HAP-1 (cell line): ENCODE measurements around the gene NUMB.

Experiments
- DNase-seq, 2 experiments: peaks; one replicate each; pipeline ENCODE4 v3.0.0-alpha.2; 2016 to 2020; ENCODE audit warnings: low spot score in 2 of 2
- H3K27me3 ChIP-seq: fragments of 250-450 bp; sonication (Bioruptor Pico); 2 replicates; pipeline ENCODE4 v1.5.1; 2020; ENCODE audit warnings: low read depth, mild to moderate bottlenecking, moderate library complexity
- H3K36me3 ChIP-seq: fragments of 250-450 bp; sonication (Bioruptor Pico); replicated peaks from 2 replicates; pipeline ENCODE4 v1.5.1; 2020; ENCODE audit warnings: mild to moderate bottlenecking
- H3K4me1 ChIP-seq: fragments of 250-450 bp; sonication (Bioruptor Pico); 2 replicates; pipeline ENCODE4 v1.5.1; 2020; ENCODE audit warnings: mild to moderate bottlenecking
- H3K4me3 ChIP-seq: fragments of 250-450 bp; sonication (Bioruptor Pico); 2 replicates; pipeline ENCODE4 v1.5.1; 2020; ENCODE audit warnings: mild to moderate bottlenecking, moderate library complexity
- H3K9me3 ChIP-seq: fragments of 250-450 bp; sonication (Bioruptor Pico); 2 replicates; pipeline ENCODE4 v1.5.1; 2020; ENCODE audit warnings: mild to moderate bottlenecking, moderate library complexity
- in situ Hi-C: fragments of 300-500 bp; cut with MboI; formaldehyde crosslinking; loops from 3 replicates; pipeline ENCODE4 v1.14.3; 2020; ENCODE audit warnings: low sequenced_read_pairs, inconsistent platforms, mixed read lengths

Gene NUMB

DNA sequence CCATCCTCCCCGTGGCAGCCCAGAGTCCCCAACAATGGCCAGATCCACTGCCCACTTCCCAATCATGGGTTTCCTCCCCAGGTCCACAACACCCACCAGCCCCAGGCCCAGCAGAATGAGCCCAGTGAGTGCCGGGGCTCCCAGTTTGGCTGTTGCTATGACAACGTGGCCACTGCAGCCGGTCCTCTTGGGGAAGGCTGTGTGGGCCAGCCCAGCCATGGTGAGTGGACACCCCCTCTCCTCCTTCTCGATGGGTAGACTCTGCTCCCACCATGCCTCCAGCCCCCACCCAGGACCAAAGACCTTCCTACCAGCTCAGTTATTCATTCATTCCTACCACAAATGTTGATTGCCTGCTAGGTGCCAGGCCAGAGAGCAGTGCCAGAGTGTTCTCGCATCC lies 197.3 kb downstream of the NUMB start:
- DNase-seq, result no peak
- Histone ChIP-seq H3K9me3 (no peaks in the 10 kb centered on the region), H3K4me1 (no peaks in the 10 kb centered on the region), H3K27me3 (no peaks in the 10 kb centered on the region), H3K4me3 (no peak overlapping the region), H3K36me3 (peaks cover 6% of the 10 kb centered on the region)
- in situ Hi-C loops, result no loop called here

DNA sequence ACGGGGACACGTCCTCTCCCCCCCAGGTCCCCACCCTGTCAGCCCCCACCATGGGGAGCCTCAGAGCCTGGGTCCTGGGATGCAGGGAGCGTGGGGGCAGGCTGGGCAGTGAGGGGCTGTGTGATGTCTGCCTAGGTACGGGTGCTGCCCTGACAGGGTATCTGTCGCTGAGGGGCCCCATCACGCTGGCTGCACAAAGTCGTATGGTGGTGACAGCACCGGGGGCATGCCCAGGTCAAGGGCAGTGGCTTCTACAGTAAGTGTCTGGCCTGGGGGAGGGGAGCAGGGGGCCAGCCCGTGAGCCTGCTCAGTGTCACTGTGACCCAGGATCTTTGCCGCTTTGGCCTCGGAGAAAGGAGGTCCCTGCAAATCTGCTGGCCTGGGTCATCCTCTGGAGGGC lies 197.8 kb downstream of the NUMB start:
- H3K36me3 ChIP-seq, result peaks cover 6% of the 10 kb centered on the region
- in situ Hi-C loops, result no loop called here
- no peaks in the 10 kb centered on the region for H3K9me3 ChIP-seq
- no peak for DNase-seq
- no peaks in the 10 kb centered on the region for H3K4me1 ChIP-seq
- no peaks in the 10 kb centered on the region for H3K27me3 ChIP-seq
- H3K4me3 ChIP-seq, result no peak overlapping the region

DNA sequence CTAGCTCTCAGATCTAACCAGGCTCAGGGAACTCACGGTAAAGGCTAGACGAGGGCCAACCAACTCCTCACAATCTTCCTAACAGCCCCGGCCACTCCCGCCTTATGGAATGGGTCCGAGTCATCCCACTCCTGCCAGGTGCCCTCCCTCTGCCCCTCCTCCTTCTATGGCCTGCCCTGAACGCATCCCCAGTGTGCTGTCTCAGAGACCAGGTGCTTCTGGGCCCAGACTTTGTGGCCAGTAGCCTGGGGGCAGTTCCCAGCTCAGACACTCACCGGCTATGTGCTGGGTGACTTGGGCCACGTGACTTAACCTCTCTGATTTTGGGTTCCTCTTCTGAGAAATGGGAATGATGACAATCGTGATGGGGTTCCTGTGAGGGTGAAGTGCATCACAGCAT lies 198.5 kb downstream of the NUMB start:
- H3K36me3 ChIP-seq, result peaks cover 6% of the 10 kb centered on the region
- in situ Hi-C loops, result no loop called here
- no peaks in the 10 kb centered on the region for H3K4me1 ChIP-seq
- H3K4me3 ChIP-seq, result no peak overlapping the region
- H3K9me3 ChIP-seq, result no peaks in the 10 kb centered on the region
- DNase-seq, result no peak
- H3K27me3 ChIP-seq, result no peaks in the 10 kb centered on the region

DNA sequence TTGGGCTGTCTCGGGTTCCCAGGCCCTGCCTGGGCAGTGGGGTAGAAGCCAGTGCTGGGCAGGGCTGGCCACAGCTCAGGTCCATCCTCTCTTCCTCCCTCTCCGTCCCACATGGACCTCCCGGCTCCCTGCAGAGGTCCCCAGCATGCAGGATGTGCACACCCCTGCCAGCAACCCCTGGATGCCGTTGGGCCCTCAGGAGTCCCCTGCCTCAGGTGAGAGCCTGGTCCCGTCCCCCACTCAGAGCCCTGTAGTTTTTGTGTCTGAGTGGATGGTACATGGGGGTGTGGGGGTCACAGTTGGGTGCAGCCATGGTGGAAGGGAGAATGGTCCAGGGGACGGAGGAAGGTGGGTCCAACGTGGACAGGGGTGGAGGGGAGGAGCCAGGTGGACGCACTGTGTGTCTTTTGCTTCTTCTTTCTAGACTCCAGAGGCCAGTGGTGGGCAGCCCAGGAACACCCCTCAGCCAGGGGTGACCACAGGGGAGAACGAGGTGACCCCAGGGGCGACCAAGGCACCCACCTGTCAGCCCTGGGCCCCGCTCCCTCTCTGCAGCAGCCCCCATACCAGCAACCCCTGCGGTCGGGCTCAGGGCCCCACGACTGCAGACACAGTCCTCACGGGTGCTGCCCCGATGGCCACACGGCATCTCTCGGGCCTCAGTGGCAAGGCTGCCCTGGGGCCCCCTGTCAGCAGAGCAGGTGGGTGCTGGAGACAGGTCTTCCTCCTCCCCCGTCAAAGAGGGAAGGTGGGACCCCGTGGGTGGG lies 199.3 kb downstream of the NUMB start:
- no peaks in the 10 kb centered on the region for H3K27me3 ChIP-seq
- H3K4me1 ChIP-seq, result no peaks in the 10 kb centered on the region
- H3K4me3 ChIP-seq, result no peak overlapping the region
- H3K9me3 ChIP-seq, result no peaks in the 10 kb centered on the region
- in situ Hi-C loops, result no loop called here
- peaks cover under 1% of the 10 kb centered on the region for H3K36me3 ChIP-seq
- DNase-seq, result no peak

DNA sequence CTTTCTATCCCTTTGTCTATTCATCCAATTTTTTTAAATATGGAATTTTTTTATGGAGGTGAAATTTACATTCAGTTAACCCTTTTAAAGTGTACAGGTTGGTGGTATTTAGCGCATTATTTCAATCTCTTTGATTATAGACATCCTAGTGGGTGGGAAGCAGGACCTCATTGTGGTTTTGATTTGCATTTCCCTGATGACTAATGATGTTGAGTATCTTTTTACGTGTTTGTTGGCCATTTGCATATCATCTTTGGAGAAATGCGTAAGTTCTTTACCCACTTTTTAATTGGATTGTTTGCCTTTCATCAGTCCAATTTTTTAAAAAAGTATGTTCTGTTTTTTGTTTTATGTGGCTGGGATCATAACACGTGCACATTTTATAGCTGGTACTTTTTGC lies 200.3 kb downstream of the NUMB start:
- in situ Hi-C loops, result no loop called here
- DNase-seq, result no peak
- Histone ChIP-seq H3K4me1 (no peaks in the 10 kb centered on the region), H3K4me3 (no peak overlapping the region), H3K36me3 (no peaks in the 10 kb centered on the region), H3K9me3 (no peaks in the 10 kb centered on the region), H3K27me3 (no peaks in the 10 kb centered on the region)

DNA sequence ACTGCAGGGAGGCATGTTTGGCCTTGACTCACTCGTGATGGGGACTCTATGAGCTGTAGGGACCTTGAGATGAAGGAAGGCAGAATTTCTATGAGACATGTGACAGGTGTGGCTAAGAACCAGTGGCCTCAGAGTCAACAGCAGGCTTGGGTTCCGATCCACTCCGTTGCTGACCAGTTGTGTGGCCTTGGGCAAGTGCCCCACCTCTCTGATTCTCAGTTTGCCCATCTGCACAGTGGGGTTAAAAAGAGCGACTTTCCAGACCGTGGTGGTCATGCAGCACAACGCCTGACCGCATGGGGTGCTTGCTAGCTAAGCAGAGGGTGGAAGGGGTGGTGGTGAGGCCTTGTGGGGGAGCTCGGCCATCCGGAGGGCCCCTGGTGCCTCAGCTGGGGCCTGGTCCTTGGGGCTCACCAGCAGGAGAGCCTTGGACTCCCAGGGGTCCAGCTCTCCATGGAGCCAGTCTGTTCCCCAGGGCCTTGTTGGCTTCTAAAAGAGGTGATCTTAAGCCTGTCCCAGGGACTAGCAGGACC lies 202.6 kb downstream of the NUMB start:
- no peaks in the 10 kb centered on the region for H3K9me3 ChIP-seq
- H3K36me3 ChIP-seq, result no peaks in the 10 kb centered on the region; the same call in 1 of the 2 replicates
- in situ Hi-C loops, result no loop called here
- DNase-seq, result no peak
- H3K4me3 ChIP-seq, result no peak overlapping the region
- H3K4me1 ChIP-seq, result no peaks in the 10 kb centered on the region
- no peaks in the 10 kb centered on the region for H3K27me3 ChIP-seq

DNA sequence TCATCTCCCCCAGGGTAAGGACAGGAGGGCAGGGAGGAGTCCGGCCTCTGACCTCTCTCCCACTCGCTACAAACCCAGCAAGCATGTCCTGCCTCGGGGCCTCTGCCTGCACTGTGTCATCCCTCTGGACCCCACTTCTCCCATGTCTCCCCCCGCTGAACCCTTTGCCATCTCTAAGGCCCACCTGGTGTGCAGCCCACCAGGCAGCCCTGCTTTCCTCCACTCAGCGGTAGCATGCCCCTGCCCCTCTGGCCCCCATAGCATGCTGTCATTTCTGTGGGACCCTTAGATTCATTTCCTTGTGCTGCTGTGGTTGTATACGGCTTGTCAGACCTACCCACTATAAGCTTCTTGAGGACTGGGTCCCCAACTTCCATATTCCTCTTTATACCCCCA lies 203.3 kb downstream of the NUMB start:
- no peaks in the 10 kb centered on the region for H3K4me1 ChIP-seq
- H3K27me3 ChIP-seq, result no peaks in the 10 kb centered on the region
- H3K9me3 ChIP-seq, result no peaks in the 10 kb centered on the region
- no peak overlapping the region for H3K4me3 ChIP-seq
- H3K36me3 ChIP-seq, result no peaks in the 10 kb centered on the region; the same call in 1 of the 2 replicates
- in situ Hi-C loops, result no loop called here
- DNase-seq, result no peak

DNA sequence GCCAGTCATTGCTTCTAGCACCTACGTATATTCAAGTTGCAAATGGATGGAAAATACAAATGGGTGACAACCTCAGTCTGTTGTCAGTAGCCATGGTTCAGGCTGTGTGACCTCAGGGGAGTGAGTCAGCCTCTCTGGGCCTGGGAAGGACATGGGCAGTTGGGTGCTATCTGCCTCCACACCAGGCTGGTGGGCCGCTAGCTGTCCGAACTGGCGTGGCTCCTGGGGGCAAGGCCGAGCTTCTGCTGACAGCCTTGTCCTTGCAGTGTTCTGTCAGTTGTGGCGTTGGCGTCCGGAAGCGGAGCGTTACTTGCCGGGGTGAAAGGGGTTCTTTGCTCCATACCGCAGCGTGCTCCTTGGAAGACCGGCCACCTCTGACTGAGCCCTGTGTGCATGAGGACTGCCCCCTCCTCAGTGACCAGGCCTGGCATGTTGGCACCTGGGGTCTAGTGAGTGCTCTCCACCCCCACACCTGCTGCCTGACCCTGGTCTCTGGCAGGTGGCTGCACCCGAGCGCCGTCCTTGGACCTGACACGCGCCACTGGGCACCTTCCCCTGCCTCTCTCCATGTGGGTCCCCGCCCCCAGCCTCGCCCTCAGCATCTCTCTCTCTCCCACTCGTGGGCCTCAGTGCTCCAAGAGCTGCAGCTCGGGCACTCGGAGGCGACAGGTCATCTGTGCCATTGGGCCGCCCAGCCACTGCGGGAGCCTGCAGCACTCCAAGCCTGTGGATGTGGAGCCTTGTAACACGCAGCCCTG lies 203.9 kb downstream of the NUMB start:
- in situ Hi-C loops, result no loop called here
- Histone ChIP-seq H3K9me3 (no peaks in the 10 kb centered on the region), H3K4me3 (no peak overlapping the region), H3K36me3 (no peaks in the 10 kb centered on the region; the same call in 1 of the 2 replicates), H3K27me3 (no peaks in the 10 kb centered on the region), H3K4me1 (no peaks in the 10 kb centered on the region)
- DNase-seq, result no peak

DNA sequence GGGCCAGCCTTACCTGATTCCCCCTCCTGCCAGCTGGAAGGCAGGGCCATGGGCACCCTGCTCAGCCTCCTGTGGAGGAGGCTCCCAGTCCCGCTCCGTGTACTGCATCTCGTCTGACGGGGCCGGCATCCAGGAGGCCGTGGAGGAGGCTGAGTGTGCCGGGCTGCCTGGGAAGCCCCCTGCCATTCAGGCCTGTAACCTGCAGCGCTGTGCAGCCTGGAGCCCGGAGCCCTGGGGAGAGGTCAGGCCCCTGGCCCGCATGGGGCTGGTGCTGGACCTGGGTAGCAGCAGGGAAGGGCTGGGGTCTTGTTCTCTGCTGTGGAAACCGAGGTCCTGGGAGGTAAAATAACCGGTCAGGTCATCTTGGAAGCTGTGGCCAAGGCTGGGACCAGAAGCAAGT lies 204.6 kb downstream of the NUMB start:
- Histone ChIP-seq H3K36me3 (no peaks in the 10 kb centered on the region; the same call in 1 of the 2 replicates), H3K4me1 (no peaks in the 10 kb centered on the region), H3K27me3 (no peaks in the 10 kb centered on the region), H3K9me3 (no peaks in the 10 kb centered on the region), H3K4me3 (no peak overlapping the region)
- no peak for DNase-seq
- in situ Hi-C loops, result no loop called here

DNA sequence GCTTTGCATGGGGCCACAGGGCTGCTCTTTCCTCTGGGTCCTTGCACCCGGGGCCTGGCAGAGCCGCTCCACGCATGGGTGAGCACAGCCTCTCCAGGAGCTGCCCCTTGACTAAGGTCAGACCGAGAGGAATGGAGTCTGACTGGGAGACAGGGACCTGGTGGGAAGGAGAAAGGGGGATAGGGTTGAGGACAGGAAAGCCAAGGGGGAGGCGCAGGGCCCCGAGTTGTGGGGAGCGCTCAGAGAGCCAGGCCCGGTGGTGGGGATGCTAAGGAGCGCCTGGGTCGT lies 205.1 kb downstream of the NUMB start:
- H3K4me1 ChIP-seq, result no peaks in the 10 kb centered on the region
- in situ Hi-C loops, result no loop called here
- no peak for DNase-seq

DNA sequence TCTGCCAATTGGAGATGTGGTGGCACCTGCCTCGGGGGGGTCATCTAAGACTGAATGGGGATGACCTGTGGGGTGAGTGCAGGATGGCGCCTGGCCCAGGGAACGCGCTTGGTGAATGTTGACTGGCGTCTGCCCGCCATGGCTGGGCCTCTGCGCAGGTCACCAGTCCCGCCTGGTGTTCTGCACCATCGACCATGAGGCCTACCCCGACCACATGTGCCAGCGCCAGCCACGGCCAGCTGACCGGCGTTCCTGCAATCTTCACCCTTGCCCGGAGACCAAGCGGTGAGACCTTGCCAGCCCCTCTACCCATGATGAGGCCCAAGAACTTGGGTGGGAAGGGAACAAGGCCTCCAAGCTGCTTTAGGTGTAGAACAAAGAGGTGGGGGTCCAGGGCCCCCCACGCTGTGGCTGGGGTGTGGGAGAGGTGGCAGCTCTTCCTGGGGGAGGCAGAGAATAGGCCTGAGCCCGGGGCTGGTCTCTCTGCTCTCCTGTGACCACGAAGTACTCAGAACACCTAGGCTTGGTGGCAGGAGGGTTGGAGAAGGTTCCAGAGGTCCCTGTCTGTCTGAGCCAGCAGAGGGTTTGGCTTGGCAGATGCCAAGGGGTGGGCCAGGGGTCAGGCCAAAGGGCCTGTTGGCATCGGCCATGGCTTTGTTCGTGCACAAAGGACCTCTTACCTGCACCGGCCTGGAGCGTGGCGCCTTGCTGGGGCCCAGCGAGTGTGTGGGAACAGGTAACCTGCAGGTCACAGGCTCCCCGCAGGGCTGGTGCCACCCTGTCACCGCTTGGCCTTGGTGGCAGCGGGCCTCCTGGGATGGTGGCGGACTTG lies 205.6 kb downstream of the NUMB start:
- no peaks in the 10 kb centered on the region for H3K27me3 ChIP-seq
- no peak for DNase-seq
- in situ Hi-C loops, result no loop called here
- no peaks in the 10 kb centered on the region for H3K9me3 ChIP-seq
- H3K4me3 ChIP-seq, result no peak overlapping the region
- H3K4me1 ChIP-seq, result no peaks in the 10 kb centered on the region
- H3K36me3 ChIP-seq, result no peaks in the 10 kb centered on the region; the same call in 1 of the 2 replicates

More for the DNA sequence above, 205.1 kb downstream of the NUMB start:
- no peak overlapping the region for H3K4me3 ChIP-seq
- no peaks in the 10 kb centered on the region for H3K9me3 ChIP-seq
- H3K36me3 ChIP-seq, result no peaks in the 10 kb centered on the region; the same call in 1 of the 2 replicates
- H3K27me3 ChIP-seq, result no peaks in the 10 kb centered on the region

DNA sequence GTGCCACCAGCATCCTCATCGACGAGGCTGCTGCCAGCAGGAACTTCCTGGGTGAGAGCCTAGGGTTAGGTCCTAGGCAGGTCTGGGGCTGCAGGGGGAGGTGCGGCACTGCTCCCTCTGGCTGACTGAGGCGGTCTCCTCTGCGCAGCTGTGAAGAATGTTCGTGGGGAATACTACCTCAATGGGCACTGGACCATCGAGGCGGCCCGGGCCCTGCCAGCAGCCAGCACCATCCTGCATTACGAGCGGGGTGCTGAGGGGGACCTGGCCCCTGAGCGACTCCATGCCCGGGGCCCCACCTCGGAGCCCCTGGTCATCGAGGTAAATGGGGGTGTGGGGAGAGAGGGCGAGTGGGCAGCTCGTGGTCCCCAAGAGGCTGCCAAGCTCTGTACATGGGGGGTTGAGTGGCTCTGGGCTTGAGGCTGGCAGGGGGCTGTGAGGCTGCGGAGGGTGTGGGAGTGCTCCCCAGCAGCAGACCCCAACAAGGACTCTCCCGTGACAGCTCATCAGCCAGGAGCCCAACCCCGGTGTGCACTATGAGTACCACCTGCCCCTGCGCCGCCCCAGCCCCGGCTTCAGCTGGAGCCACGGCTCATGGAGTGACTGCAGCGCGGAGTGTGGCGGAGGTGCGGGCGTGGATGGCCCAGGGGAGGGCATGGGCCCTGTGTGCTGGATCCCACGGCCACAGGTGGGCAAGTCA lies 206.7 kb downstream of the NUMB start:
- in situ Hi-C loops, result no loop called here
- no peaks in the 10 kb centered on the region for H3K27me3 ChIP-seq
- H3K4me1 ChIP-seq, result no peaks in the 10 kb centered on the region
- H3K9me3 ChIP-seq, result no peaks in the 10 kb centered on the region
- H3K36me3 ChIP-seq, result no peaks in the 10 kb centered on the region; the same call in 1 of the 2 replicates
- DNase-seq, result no peak
- H3K4me3 ChIP-seq, result no peak overlapping the region

DNA sequence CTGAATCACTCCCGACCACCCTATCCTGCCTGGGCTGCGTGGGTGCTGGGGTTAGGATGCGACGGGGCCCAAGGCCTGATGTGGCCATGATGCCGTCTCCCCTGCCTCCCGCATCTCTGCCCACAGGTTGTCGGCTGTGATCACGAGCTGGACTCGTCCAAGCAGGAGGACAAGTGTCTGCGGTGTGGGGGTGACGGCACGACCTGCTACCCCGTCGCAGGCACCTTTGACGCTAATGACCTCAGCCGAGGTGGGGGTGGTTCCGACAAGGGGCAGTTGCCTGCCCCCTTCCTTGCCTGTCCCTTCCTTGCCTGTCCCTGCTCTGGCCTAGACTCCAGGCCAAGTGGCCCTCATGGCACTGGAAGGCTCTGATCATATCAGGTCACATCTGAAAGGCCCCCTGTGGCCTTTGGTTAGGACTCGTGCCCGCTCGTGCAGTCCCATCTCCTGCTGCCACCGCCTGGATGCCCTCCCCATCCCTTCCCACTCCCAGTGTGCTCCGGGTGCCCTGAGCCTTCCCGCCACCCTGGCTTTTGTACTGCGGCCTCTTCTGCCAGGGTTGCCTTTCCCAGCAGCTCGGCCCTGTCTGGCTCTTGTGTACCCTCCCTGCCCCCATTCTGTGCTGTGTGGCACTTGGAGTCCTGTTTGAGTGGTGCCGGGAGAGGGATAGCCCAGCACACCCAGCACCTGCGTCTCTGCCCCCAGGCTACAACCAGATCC lies 207.4 kb downstream of the NUMB start:
- no peak overlapping the region for H3K4me3 ChIP-seq
- H3K27me3 ChIP-seq, result no peaks in the 10 kb centered on the region
- no peaks in the 10 kb centered on the region for H3K9me3 ChIP-seq
- DNase-seq, result no peak
- H3K4me1 ChIP-seq, result no peaks in the 10 kb centered on the region
- in situ Hi-C loops, result no loop called here
- no peaks in the 10 kb centered on the region; the same call in 1 of the 2 replicates for H3K36me3 ChIP-seq
